ENCODE measurements around the gene SNX9.

GRCh38 chr6:157994125-157994795 lies 171.2 kb downstream of the SNX9 start:
- TF ChIP-seq CTCF (IDR thresholded peaks at IDR 0.05) (no peak), EZH2 (IDR thresholded peaks at IDR 0.05; ENCODE audit: borderline replicate concordance, insufficient read depth, low read depth, low read length, poor library complexity, severe bottlenecking) (no peak)

All from B cell (primary cell).